Heart right ventricle (tissue), 16 donors: ENCODE results near the gene KXD1. TPM values are rescaled to one million over a fixed set of nuclear protein-coding genes. Genes with fewer than 3 reads are reported as not detected.

Source experiments
- ATAC-seq, 8 donors: fragments of 200-7000 bp; cut with Tn5 transposase; one replicate each; pipeline ENCODE4 v1.9.1; 2020; ENCODE audit warnings: mild to moderate bottlenecking in 8 of 8, moderate library complexity in 8 of 8, moderate number of reproducible peaks in 1 of 8
- DNase-seq, 2 donors: peaks; one replicate each; pipeline ENCODE4 v3.0.0-alpha.2; 2020
- H3K27ac ChIP-seq, 10 donors: fragments of 200-600 bp; sonication (generic) in 2 of 10; one replicate each; pipeline versions ENCODE4 v1.5.0 to v1.8.0; 2020 to 2022; ENCODE audit warnings: mild to moderate bottlenecking in 3 of 10
- H3K27me3 ChIP-seq, 7 donors: fragments of 200-600 bp; one replicate each; pipeline ENCODE4 v1.8.0; 2021 to 2022; ENCODE audit warnings: mild to moderate bottlenecking in 2 of 7
- H3K36me3 ChIP-seq, 9 donors: fragments of 200-600 bp; sonication (generic) in 1 of 9; one replicate each; pipeline versions ENCODE4 v1.5.0 to v1.8.0; 2020 to 2022; ENCODE audit warnings: mild to moderate bottlenecking in 2 of 9
- H3K4me1 ChIP-seq, 9 donors: fragments of 200-600 bp; sonication (generic) in 1 of 9; one replicate each; pipeline versions ENCODE4 v1.5.0 to v1.8.0; 2020 to 2022; ENCODE audit warnings: mild to moderate bottlenecking in 4 of 9
- H3K4me3 ChIP-seq, 10 donors: fragments of 200-600 bp; sonication (generic) in 2 of 10; one replicate each; pipeline versions ENCODE4 v1.5.0 to v1.8.0; 2020 to 2022; ENCODE audit warnings: mild to moderate bottlenecking in 7 of 10, moderate library complexity in 2 of 10
- H3K9me3 ChIP-seq, 11 donors: fragments of 200-600 bp in 10 of 11; sonication (generic) in 2 of 11; one replicate each; pipeline versions ENCODE4 v1.5.0 to v1.8.0; 2013 to 2022; ENCODE audit warnings: mild to moderate bottlenecking in 2 of 11, control low read depth in 1 of 11, moderate library complexity in 1 of 11
- CTCF ChIP-seq, 9 donors: fragments of 200-600 bp; sonication (generic) in 2 of 9; IDR thresholded peaks; one replicate each; pipeline versions ENCODE4 v1.5.0 to v1.8.0; 2021 to 2022; ENCODE audit warnings: antibody characterized with exemption in 9 of 9, mild to moderate bottlenecking in 5 of 9, moderate library complexity in 1 of 9
- WGBS, 2 donors: extraction: QIAGEN DNeasy Blood & Tissue Kit; methylation state at CpG; one replicate each; pipeline ENCODE4 v1.1.7; 2013; ENCODE audit warnings: inconsistent platforms in 1 of 2; 5-methylcytosine and 5-hydroxymethylcytosine counted together
- intact Hi-C, 10 donors: fragments of 100-400 bp; cut with DNase I; formaldehyde crosslinking; loops; one replicate each; pipeline versions ENCODE4 v1.11.1 to v1.14.2; 2022
- polyA plus RNA-seq, 2 donors: library from polyadenylated mRNA; stranded (reverse); fragments of 200-250 nt; gene quantifications; one replicate each; pipeline ENCODE4 v1.2.3, GENCODE V29; 2013
- total RNA-seq, 10 donors: library from RNA; stranded (reverse); fragmentation: NEBNext Ultra II Directional in 3 of 10; extraction: Animal tissue kit (Norgen Biotek cat#: 25700) in 3 of 10; gene quantifications; one replicate each; pipeline versions ENCODE4 v1.2.1 to v1.2.4, GENCODE V29; 2021 to 2023
- donor health status: Arrhythmogenic right ventricular cardiomyopathy.
- donor health status: ischemic (EF 13 %, LVEDD 7.1; RV severe dilation, severe dysfunction).
- donor health status: healthy with polysubstance abuse.
- donor health status: DM: no; HTN: yes; CAD: no.
- donor health status: DM: no; HTN: no; CAD: no.
- donor health status: ischemic (EF 25% LVEDD 6.9; RV normal size, moderate dysfunction).
- donor health status: ischemic (EF 25% LVEDD 5.7; RV mildly dilated, moderate dysfunction).
- donor health status: healthy.
- donor health status: DM: yes; HTN: yes; CAD: no.
- donor health status: Ischemic cardiomyopathy.
- donor health status: ischemic (EF 35%, LVEDD 5.7; RV mildly dilated, moderate dysfunction).
- donor health status: nonischemic (EF 11% LVEDD 7.7; RV severe dilation, severe dysfunction).
- donor health status: DM: yes; HTN: yes; CAD: no.
- donor health status: PGD.
- donor health status: ischemic (EF 29% LVEDD 5.4; RV normal size, mild dysfunction).
- donor health status: nonischemic (EF 23%, LVEDD 6.1; RV moderate dilation, normal function).

KXD1 gene
- total and polyA plus RNA-seq, 12 donors = 35.6 to 88.6 (median 45.6) TPM

GRCh38 chr19:18608102-18608804 lies 50.6 kb downstream of the KXD1 start:
- peaks cover 26 to 68% (median 49%) of the 10 kb centered on the region in 9 donors for H3K4me1 ChIP-seq

GRCh38 chr19:18608805-18609716 lies 51.4 kb downstream of the KXD1 start:
- WGBS, 2 donors = 46 to 54% methylated on average over 9 of the region's 9 CpGs
- H3K4me1 ChIP-seq = peaks cover 21 to 66% (median 41%) of the 10 kb centered on the region in 9 donors
- ATAC-seq = no peak
- no peak for TF ChIP-seq CTCF (IDR thresholded peaks at IDR 0.05)
- no peaks in the 10 kb centered on the region for H3K36me3 ChIP-seq
- peaks cover 48 to 96% (median 96%) of the 10 kb centered on the region in 7 donors for H3K27me3 ChIP-seq
- no peaks in the 10 kb centered on the region for H3K9me3 ChIP-seq
- intact Hi-C loops = loop anchor here in 3 of 10 donors (5.0 to 10.0 kb wide), 3 partner anchors 48 to 236 kb away; no protein-coding TSS in a partner anchor
- no peak overlapping the region for H3K27ac ChIP-seq
- no peak overlapping the region for H3K4me3 ChIP-seq
- DNase-seq = no peak

More at GRCh38 chr19:18608102-18608804, 50.6 kb downstream of the KXD1 start:
- Histone ChIP-seq H3K9me3 (no peaks in the 10 kb centered on the region), H3K27me3 (peaks cover 54 to 96% (median 96%) of the 10 kb centered on the region in 7 donors), H3K27ac (no peak overlapping the region), H3K36me3 (no peaks in the 10 kb centered on the region), H3K4me3 (peak overlapping the region in 1 of 10 donors; percentile 25)
- intact Hi-C loops = loop anchor here in 3 of 10 donors (5.0 to 10.0 kb wide), 3 partner anchors 49 to 237 kb away; no protein-coding TSS in a partner anchor
- DNase-seq (no peak), ATAC-seq (no peak)
- TF ChIP-seq CTCF (IDR thresholded peaks at IDR 0.05) = no peak
- WGBS, 2 donors = 18 to 30% methylated on average over 5 of the region's 5 CpGs

- intact Hi-C loops = loop anchor here in 3 of 10 donors (5.0 to 10.0 kb wide), 3 partner anchors 48 to 235 kb away; no protein-coding TSS in a partner anchor
- Histone ChIP-seq H3K27ac (no peak overlapping the region), H3K4me1 (peaks cover 19 to 60% (median 40%) of the 10 kb centered on the region in 9 donors), H3K36me3 (no peaks in the 10 kb centered on the region), H3K4me3 (no peak overlapping the region), H3K9me3 (no peaks in the 10 kb centered on the region), H3K27me3 (peaks cover 49 to 96% (median 96%) of the 10 kb centered on the region in 7 donors)
- no peak for ATAC-seq
- TF ChIP-seq CTCF (IDR thresholded peaks at IDR 0.05) = no peak
- no peak for DNase-seq
- 32 to 44% methylated on average over 2 of the region's 2 CpGs for WGBS, 2 donors
These were observed 52.0 kb downstream of the KXD1 start for GRCh38 chr19:18609717-18610051.

- ATAC-seq = no peak
- TF ChIP-seq CTCF (IDR thresholded peaks at IDR 0.05) = no peak
- Histone ChIP-seq H3K4me3 (no peak overlapping the region), H3K4me1 (peaks cover 19 to 58% (median 39%) of the 10 kb centered on the region in 9 donors), H3K27me3 (peaks cover 48 to 96% (median 95%) of the 10 kb centered on the region in 7 donors), H3K27ac (no peak overlapping the region), H3K36me3 (no peaks in the 10 kb centered on the region), H3K9me3 (no peaks in the 10 kb centered on the region)
- 36 to 43% methylated on average over 3 of the region's 3 CpGs for WGBS, 2 donors
- no peak for DNase-seq
- intact Hi-C loops = no loop called here
These were observed 52.5 kb downstream of the KXD1 start for GRCh38 chr19:18610245-18610555.
